Kidney epithelial cell (primary cell): ENCODE results near the gene ATP6V0B. TPM values are rescaled to one million over a fixed set of nuclear protein-coding genes. Genes with fewer than 3 reads are reported as not detected.

Experiments
- DNase-seq: peaks from one replicate; pipeline ENCODE4 v3.0.0-alpha.2; 2010; ENCODE audit warnings: low read depth
- H3K27me3 ChIP-seq: 2 replicates; pipeline ENCODE4 v1.6.0; 2011; ENCODE audit warnings: low read length; ENCODE audit not compliant: control insufficient read depth, insufficient read depth
- H3K36me3 ChIP-seq: 2 replicates; pipeline ENCODE4 v1.5.1; 2011; ENCODE audit warnings: low read length; ENCODE audit not compliant: control insufficient read depth, insufficient read depth
- H3K4me3 ChIP-seq: 2 replicates; pipeline ENCODE4 v1.5.1; 2011; ENCODE audit warnings: low read depth, mild to moderate bottlenecking, control low read depth, low read length
- CTCF ChIP-seq: IDR thresholded peaks from 2 replicates; pipeline ENCODE4 v1.5.1; 2011; ENCODE audit warnings: mild to moderate bottlenecking, moderate library complexity, low read length, control low read depth, inconsistent platforms; ENCODE audit not compliant: insufficient read depth, poor library complexity, severe bottlenecking
- total RNA-seq: library from RNA; depleted of rRNA; stranded (reverse); fragments of >200 nt; gene quantifications from 2 replicates; pipeline ENCODE4 v1.2.3, GENCODE V29; 2015

Gene ATP6V0B
- total RNA-seq, 1 donor from 2014 or later: 308 TPM

- no peak for TF ChIP-seq CTCF
- Histone ChIP-seq H3K4me3 (no peak overlapping the region), H3K36me3 (no peaks in the 10 kb centered on the region), H3K27me3 (peaks cover 15% of the 10 kb centered on the region)
- DNase-seq: no peak
Measured at GRCh38 chr1:44013949-44014348, 39.2 kb downstream of the ATP6V0B start.

- H3K36me3 ChIP-seq: no peaks in the 10 kb centered on the region
- no peak overlapping the region for H3K4me3 ChIP-seq
- no peak for DNase-seq
- H3K27me3 ChIP-seq: peaks cover 15% of the 10 kb centered on the region
- no peak for TF ChIP-seq CTCF
Measured at GRCh38 chr1:44014365-44015104, 39.8 kb downstream of the ATP6V0B start.

- Histone ChIP-seq H3K36me3 (no peaks in the 10 kb centered on the region), H3K27me3 (peaks cover 15% of the 10 kb centered on the region), H3K4me3 (no peak overlapping the region)
- no peak for DNase-seq
- TF ChIP-seq CTCF: no peak
Measured at GRCh38 chr1:44015206-44015605, 40.4 kb downstream of the ATP6V0B start.

GRCh38 chr1:44016041-44016889, 41.5 kb downstream of the ATP6V0B start:
- TF ChIP-seq CTCF: no peak
- Histone ChIP-seq H3K4me3 (no peak overlapping the region), H3K36me3 (no peaks in the 10 kb centered on the region), H3K27me3 (peaks cover 15% of the 10 kb centered on the region)
- DNase-seq: no peak

- no peak for TF ChIP-seq CTCF
- H3K4me3 ChIP-seq: no peak overlapping the region
- DNase-seq: no peak
- no peaks in the 10 kb centered on the region for H3K36me3 ChIP-seq
- peaks cover 15% of the 10 kb centered on the region for H3K27me3 ChIP-seq
Measured at GRCh38 chr1:44016890-44017400, 42.2 kb downstream of the ATP6V0B start.
